ENCODE results near the gene JAM3. TPM values are rescaled to one million over a fixed set of nuclear protein-coding genes. Genes with fewer than 3 reads are reported as not detected.

JAM3 gene
- polyA plus RNA-seq, 1 of the 3 experiments (the other 2 are of a cell fraction): 56.8 TPM

DNA sequence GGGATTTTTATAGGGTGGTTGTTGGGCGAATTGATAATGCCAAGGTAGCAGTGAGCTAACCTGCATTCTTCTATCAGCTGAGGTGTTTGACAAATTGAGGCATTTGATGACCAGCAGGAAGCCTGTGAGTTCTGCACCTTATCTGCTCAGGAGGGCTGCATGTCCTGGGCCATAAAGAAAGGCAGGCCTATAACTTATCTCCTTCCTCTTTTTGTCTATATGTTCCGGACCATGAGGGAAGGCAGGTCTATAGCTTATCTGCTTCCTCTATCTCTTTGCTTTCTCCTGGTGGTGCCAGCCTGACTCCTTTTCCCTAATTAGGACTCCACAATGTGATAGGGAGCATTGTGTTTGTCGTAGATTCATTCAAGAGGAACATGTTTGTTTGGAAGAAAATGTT lies 8.6 kb upstream of the JAM3 start:
- Histone ChIP-seq H3K4me2 (no peak overlapping the region), H3K9me3 (no peaks in the 10 kb centered on the region), H4K20me1 (ENCODE audit: insufficient read depth) (no peaks in the 10 kb centered on the region), H3K27ac (ENCODE audit: low read depth in 2 of 2, low read length in 1 of 2) (no peak overlapping the region), H3K27me3 (ENCODE audit: insufficient read depth) (no peaks in the 10 kb centered on the region), H3F3A (replicated peaks; ENCODE audit: insufficient read depth) (no peaks in the 10 kb centered on the region), H3K36me3 (replicated peaks in 1 of 2; ENCODE audit: control insufficient read depth in 1 of 2, insufficient read depth in 2 of 2, low read length in 1 of 2) (no peaks in the 10 kb centered on the region), H3K4me1 (ENCODE audit: control insufficient read depth in 1 of 2, insufficient read depth in 2 of 2, low read depth in 1 of 2, low read length in 1 of 2) (no peaks in the 10 kb centered on the region), H3K9ac (no peak overlapping the region), H2AFZ (ENCODE audit: low read depth) (no peak overlapping the region), H3K9me2 (no peaks in the 10 kb centered on the region), H3K4me3 (ENCODE audit: low read depth in 2 of 2, low read length in 1 of 2) (no peak overlapping the region), H3K79me2 (ENCODE audit: insufficient read depth) (no peaks in the 10 kb centered on the region)
- 66% methylated on average over 3 of the region's 3 CpGs for WGBS (ENCODE audit: low lambda C conversion rate)
- DNase-seq: no peak
- POLR2A ChIA-PET: no interaction called here
- TF ChIP-seq ELF1 (IDR thresholded peaks at IDR 0.05): no peak
- TF ChIP-seq, protein P1, sequence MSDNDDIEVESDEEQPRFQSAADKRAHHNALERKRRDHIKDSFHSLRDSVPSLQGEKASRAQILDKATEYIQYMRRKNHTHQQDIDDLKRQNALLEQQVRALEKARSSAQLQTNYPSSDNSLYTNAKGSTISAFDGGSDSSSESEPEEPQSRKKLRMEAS (IDR thresholded peaks at IDR 0.05; ENCODE audit: low read depth): no peak
- CTCF ChIA-PET: interaction anchor here (1.0 to 3.7 kb wide), 4 partner anchors 9 to 80 kb away, joined by 4 to 27 read pairs (median 8); no protein-coding TSS in a partner anchor

DNA sequence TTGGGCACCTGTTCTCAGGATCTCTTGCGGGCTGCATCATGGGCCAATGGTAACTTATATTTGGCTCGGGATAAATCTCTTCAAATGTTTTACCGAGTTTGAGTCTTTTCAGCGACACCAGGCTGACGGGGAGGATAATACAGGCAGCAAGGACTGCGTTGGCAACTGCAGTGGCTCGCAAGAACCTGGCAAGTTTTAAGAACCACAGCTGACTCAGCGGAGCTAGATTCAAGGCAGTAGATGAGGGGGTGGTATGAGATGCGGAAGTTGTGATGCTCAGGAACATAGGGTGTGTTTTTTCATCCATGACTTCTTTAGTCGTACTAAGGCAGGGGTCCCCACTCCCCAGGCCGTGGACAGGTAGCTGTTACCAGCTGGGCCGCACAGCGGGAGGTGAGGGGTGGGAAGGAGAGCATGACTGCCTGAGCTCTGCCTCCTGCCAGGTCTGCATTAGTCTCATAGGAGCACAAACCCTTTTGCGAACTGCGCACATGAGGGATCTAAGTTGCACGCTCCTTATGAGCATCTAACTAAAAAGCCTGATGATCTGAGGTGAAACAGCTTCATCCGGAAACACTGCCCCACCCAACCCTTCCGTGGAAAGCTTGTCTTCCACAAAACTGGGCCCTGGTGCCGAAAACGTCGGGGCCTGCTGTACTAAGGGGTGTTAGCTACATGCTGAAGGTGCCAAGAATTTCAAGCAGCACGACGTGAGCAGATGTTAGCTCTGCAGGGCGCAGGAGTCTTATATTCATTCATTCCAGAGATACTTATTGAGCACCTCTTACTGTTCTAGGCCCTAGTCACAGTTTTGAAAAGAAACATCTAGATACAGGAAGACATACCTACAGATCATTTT lies 6.4 kb upstream of the JAM3 start:
- no peak overlapping the region for H3K27ac ChIP-seq (ENCODE audit: low read depth in 2 of 2, low read length in 1 of 2)
- no peak overlapping the region for H2AFZ ChIP-seq (ENCODE audit: low read depth)
- no peaks in the 10 kb centered on the region for H3K9me3 ChIP-seq
- H3K79me2 ChIP-seq (ENCODE audit: insufficient read depth): no peaks in the 10 kb centered on the region
- no peaks in the 10 kb centered on the region for H3K9me2 ChIP-seq
- ChIA-PET POLR2A (no interaction called here), CTCF (interaction anchor here (1.1 to 3.7 kb wide), 6 partner anchors 8 to 77 kb away, joined by 4 to 27 read pairs (median 7); no protein-coding TSS in a partner anchor)
- 80% methylated on average over 21 of the region's 24 CpGs for WGBS (ENCODE audit: low lambda C conversion rate)
- no peaks in the 10 kb centered on the region for H3K4me1 ChIP-seq (ENCODE audit: control insufficient read depth in 1 of 2, insufficient read depth in 2 of 2, low read depth in 1 of 2, low read length in 1 of 2)
- no peak overlapping the region for H3K4me2 ChIP-seq
- no peak for DNase-seq
- H3F3A ChIP-seq (replicated peaks; ENCODE audit: insufficient read depth): no peaks in the 10 kb centered on the region
- peaks cover 12% of the 10 kb centered on the region; the same call in 1 of the 2 replicates for H3K27me3 ChIP-seq (ENCODE audit: insufficient read depth)
- H3K9ac ChIP-seq: no peak overlapping the region
- TF ChIP-seq TEAD4 (IDR thresholded peaks at IDR 0.05; ENCODE audit: borderline replicate concordance, insufficient read depth) (no peak), MXI1 (IDR thresholded peaks at IDR 0.05; ENCODE audit: low read depth, low read length) (no peak), RCOR1 (IDR thresholded peaks at IDR 0.05; ENCODE audit: low read length) (no peak)
- TF ChIP-seq, protein P1 (IDR thresholded peaks at IDR 0.05; ENCODE audit: low read depth): no peak
- TF ChIP-seq, protein P2, sequence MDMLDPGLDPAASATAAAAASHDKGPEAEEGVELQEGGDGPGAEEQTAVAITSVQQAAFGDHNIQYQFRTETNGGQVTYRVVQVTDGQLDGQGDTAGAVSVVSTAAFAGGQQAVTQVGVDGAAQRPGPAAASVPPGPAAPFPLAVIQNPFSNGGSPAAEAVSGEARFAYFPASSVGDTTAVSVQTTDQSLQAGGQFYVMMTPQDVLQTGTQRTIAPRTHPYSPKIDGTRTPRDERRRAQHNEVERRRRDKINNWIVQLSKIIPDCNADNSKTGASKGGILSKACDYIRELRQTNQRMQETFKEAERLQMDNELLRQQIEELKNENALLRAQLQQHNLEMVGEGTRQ (IDR thresholded peaks at IDR 0.05; ENCODE audit: borderline replicate concordance, low read depth, low read length): no peak
- H4K20me1 ChIP-seq (ENCODE audit: insufficient read depth): no peaks in the 10 kb centered on the region
- H3K4me3 ChIP-seq (ENCODE audit: low read depth in 2 of 2, low read length in 1 of 2): no peak overlapping the region
- no peaks in the 10 kb centered on the region for H3K36me3 ChIP-seq (replicated peaks in 1 of 2; ENCODE audit: control insufficient read depth in 1 of 2, insufficient read depth in 2 of 2, low read length in 1 of 2)

DNA sequence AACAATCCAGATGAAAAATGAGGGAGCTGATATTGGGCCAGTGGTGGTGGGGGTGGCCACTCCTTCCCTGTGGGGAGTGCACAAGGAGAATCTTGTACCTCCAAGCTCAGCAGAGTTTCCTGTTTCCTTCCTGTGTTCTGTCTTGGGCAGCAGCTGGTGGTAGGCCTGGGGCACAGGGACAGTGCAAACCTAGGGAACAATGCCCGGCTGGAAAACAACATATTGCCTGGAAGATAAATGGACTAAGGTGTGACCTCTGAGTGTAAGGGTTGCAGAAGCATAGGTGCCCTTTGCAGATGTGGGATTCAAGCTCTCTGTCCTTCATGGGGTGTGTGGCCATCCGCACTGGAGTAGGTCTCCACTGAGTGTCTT lies 5.8 kb upstream of the JAM3 start:
- Histone ChIP-seq H3K4me2 (no peak overlapping the region), H3K79me2 (ENCODE audit: insufficient read depth) (no peaks in the 10 kb centered on the region), H3K36me3 (replicated peaks in 1 of 2; ENCODE audit: control insufficient read depth in 1 of 2, insufficient read depth in 2 of 2, low read length in 1 of 2) (no peaks in the 10 kb centered on the region), H2AFZ (ENCODE audit: low read depth) (no peak overlapping the region), H3K27ac (ENCODE audit: low read depth in 2 of 2, low read length in 1 of 2) (no peak overlapping the region), H3K9me3 (no peaks in the 10 kb centered on the region), H4K20me1 (ENCODE audit: insufficient read depth) (no peaks in the 10 kb centered on the region), H3K27me3 (ENCODE audit: insufficient read depth) (peaks cover 12% of the 10 kb centered on the region; the same call in 1 of the 2 replicates), H3K9ac (no peak overlapping the region), H3K4me3 (ENCODE audit: low read depth in 2 of 2, low read length in 1 of 2) (no peak overlapping the region), H3K4me1 (ENCODE audit: control insufficient read depth in 1 of 2, insufficient read depth in 2 of 2, low read depth in 1 of 2, low read length in 1 of 2) (no peaks in the 10 kb centered on the region), H3K9me2 (no peaks in the 10 kb centered on the region), H3F3A (replicated peaks; ENCODE audit: insufficient read depth) (no peaks in the 10 kb centered on the region)
- whole genome bisulfite sequencing (ENCODE audit: low lambda C conversion rate): 76% methylated on average over 2 of the region's 2 CpGs
- CTCF ChIA-PET: interaction anchor here (1.1 to 3.7 kb wide), 5 partner anchors 8 to 77 kb away, joined by 4 to 27 read pairs (median 10); no protein-coding TSS in a partner anchor
- no peak for DNase-seq
- POLR2A ChIA-PET: no interaction called here
- TF ChIP-seq, protein P3, sequence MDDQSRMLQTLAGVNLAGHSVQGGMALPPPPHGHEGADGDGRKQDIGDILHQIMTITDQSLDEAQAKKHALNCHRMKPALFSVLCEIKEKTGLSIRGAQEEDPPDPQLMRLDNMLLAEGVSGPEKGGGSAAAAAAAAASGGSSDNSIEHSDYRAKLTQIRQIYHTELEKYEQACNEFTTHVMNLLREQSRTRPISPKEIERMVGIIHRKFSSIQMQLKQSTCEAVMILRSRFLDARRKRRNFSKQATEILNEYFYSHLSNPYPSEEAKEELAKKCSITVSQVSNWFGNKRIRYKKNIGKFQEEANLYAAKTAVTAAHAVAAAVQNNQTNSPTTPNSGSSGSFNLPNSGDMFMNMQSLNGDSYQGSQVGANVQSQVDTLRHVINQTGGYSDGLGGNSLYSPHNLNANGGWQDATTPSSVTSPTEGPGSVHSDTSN (IDR thresholded peaks at IDR 0.05): no peak
- TF ChIP-seq, protein P1 (IDR thresholded peaks at IDR 0.05; ENCODE audit: low read depth): no peak
- TF ChIP-seq, protein P4, sequence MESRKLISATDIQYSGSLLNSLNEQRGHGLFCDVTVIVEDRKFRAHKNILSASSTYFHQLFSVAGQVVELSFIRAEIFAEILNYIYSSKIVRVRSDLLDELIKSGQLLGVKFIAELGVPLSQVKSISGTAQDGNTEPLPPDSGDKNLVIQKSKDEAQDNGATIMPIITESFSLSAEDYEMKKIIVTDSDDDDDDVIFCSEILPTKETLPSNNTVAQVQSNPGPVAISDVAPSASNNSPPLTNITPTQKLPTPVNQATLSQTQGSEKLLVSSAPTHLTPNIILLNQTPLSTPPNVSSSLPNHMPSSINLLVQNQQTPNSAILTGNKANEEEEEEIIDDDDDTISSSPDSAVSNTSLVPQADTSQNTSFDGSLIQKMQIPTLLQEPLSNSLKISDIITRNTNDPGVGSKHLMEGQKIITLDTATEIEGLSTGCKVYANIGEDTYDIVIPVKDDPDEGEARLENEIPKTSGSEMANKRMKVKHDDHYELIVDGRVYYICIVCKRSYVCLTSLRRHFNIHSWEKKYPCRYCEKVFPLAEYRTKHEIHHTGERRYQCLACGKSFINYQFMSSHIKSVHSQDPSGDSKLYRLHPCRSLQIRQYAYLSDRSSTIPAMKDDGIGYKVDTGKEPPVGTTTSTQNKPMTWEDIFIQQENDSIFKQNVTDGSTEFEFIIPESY (IDR thresholded peaks at IDR 0.05; ENCODE audit: borderline replicate concordance, low read depth): no peak
- TF ChIP-seq SMC3 (IDR thresholded peaks at IDR 0.05; ENCODE audit: low read depth, low read length) (no peak), TCF12 (IDR thresholded peaks at IDR 0.05) (no peak), FOXJ3 (CRISPR knock-in tag; IDR thresholded peaks at IDR 0.05) (no peak), NFIC (IDR thresholded peaks at IDR 0.05; ENCODE audit: borderline replicate concordance) (no peak), CHD2 (IDR thresholded peaks at IDR 0.05; ENCODE audit: low read length, partially characterized antibody) (no peak)
- TF ChIP-seq, protein P2 (IDR thresholded peaks at IDR 0.05; ENCODE audit: borderline replicate concordance, low read depth, low read length): no peak
